OCI-LY7 (cell line): Measurements from ENCODE around the gene SWT1.

ENCODE experiments used
- EZH2phosphoT487 ChIP-seq: fragments of 200-600 bp; sonication (generic); IDR thresholded peaks from 2 replicates; pipeline ENCODE4 v1.6.1; 2018; ENCODE audit warnings: low read depth, borderline replicate concordance, mild to moderate bottlenecking, mixed run types, antibody characterized with exemption, low read length, moderate library complexity, mixed read lengths
- TF ChIP-seq, protein P1 (sequence below): fragments of 200-600 bp; sonication (generic); conservative IDR thresholded peaks from 2 replicates; pipeline ENCODE4 v1.5.1; 2014; ENCODE audit warnings: mild to moderate bottlenecking, antibody characterized with exemption, low read length, moderate library complexity, mixed read lengths

DNA sequence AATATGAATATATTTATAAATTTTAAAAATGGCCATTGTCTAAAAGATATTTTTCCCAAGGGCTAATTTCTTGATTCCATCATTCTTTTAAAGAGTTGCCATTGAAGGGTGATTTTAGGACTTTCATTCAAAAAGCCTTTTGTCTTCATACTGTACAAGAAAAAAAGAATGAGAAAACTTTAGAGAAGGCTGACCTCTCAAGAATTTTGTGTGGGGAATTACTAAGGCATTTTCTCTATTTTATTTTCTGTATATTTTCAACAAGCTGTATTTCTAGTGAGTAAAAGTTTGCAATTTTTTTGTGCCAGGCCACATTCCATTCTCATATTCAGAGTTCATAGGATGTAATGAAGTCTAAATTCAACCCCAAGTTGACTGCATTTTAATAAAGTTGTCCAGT is 110.7 kb downstream of the SWT1 start:
- TF ChIP-seq, protein P1, sequence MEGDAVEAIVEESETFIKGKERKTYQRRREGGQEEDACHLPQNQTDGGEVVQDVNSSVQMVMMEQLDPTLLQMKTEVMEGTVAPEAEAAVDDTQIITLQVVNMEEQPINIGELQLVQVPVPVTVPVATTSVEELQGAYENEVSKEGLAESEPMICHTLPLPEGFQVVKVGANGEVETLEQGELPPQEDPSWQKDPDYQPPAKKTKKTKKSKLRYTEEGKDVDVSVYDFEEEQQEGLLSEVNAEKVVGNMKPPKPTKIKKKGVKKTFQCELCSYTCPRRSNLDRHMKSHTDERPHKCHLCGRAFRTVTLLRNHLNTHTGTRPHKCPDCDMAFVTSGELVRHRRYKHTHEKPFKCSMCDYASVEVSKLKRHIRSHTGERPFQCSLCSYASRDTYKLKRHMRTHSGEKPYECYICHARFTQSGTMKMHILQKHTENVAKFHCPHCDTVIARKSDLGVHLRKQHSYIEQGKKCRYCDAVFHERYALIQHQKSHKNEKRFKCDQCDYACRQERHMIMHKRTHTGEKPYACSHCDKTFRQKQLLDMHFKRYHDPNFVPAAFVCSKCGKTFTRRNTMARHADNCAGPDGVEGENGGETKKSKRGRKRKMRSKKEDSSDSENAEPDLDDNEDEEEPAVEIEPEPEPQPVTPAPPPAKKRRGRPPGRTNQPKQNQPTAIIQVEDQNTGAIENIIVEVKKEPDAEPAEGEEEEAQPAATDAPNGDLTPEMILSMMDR = no peak
- no peak for TF ChIP-seq EZH2phosphoT487
